ENCODE measurements around the gene ZPLD1. TPM values are rescaled to one million over a fixed set of nuclear protein-coding genes. Genes with fewer than 3 reads are reported as not detected.

The ZPLD1 gene
- polyA plus RNA-seq, 3 donors from 2014 or later = not detected

DNA sequence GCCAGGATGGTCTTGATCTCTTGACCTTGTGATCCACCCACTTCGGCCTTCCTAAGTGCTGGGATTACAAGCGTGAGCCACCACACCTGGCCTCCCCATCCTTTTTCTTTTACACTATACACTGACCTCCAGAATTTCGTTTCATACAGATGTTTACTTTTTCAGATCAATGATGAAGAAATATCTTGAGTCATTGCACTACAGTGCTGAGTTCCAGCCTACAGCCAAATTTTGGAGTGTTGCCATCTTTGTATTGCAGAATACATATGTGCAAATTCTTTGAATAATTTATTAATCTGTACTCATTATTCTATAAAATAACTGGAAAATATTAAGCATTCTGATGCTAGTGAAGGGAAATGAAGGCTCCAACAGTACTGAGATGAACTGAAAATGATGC is 12.5 kb downstream of the ZPLD1 start:
- Mint-ChIP-seq H3K9me3 (peaks cover 0 to 2% (median 0%) of the 10 kb centered on the region in 6 donors), H3K27me3 (ENCODE audit: low read depth in 3 of 3) (peaks cover 0 to 5% (median 3%) of the 10 kb centered on the region in 3 donors), H3K4me1 (no peaks in the 10 kb centered on the region), H3K36me3 (no peaks in the 10 kb centered on the region), H3K27ac (no peak overlapping the region), H3K4me3 (no peak overlapping the region)
- DNase-seq = no peak

DNA sequence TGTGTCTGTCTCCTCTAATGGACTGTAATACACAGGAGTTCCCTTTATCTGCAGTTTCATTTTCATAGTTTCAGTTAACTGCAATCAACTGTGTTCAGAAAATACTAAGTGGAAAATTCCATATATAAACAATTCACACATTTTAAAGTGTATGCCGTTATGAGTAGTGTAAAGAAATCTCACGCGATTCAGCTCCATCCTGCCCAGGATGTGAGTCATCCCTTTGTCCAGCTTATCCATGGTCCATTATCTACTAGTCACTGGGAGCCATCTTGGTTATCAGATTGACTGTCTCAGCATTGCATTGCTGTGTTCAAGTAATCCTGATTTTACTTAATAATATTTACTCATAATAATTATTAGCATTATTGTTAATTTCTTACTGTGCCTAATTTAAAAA is 14.5 kb downstream of the ZPLD1 start:
- DNase-seq = no peak
- Mint-ChIP-seq H3K36me3 (no peaks in the 10 kb centered on the region), H3K27ac (no peak overlapping the region), H3K9me3 (peaks cover 0 to 5% (median 0%) of the 10 kb centered on the region in 6 donors), H3K27me3 (ENCODE audit: low read depth in 3 of 3) (peaks cover 0 to 3% (median 3%) of the 10 kb centered on the region in 3 donors), H3K4me1 (no peaks in the 10 kb centered on the region), H3K4me3 (no peak overlapping the region)

DNA sequence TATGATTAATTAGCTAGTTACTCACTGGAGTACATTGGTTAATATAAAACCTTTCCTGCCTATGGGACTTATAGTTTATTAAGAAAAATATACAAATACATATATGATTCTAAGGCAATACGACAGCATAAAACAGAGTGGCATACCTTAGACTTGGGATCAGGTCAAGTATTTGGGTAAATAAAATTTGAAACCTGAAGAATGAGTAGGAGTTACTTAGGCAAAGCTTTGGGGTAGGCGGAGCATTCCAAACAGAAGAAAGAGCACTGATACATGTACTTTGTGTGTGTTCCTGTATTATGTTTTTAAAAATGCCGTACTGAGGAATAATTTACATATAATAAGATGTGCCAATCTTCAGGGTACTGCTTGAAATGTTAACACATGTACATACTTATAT is 15.1 kb downstream of the ZPLD1 start:
- H3K4me1 Mint-ChIP-seq = no peaks in the 10 kb centered on the region
- H3K27me3 Mint-ChIP-seq (ENCODE audit: low read depth in 3 of 3) = peaks cover 0 to 3% (median 0%) of the 10 kb centered on the region in 3 donors
- peaks cover 0 to 5% (median 0%) of the 10 kb centered on the region in 6 donors for H3K9me3 Mint-ChIP-seq
- no peaks in the 10 kb centered on the region for H3K36me3 Mint-ChIP-seq
- no peak overlapping the region for H3K4me3 Mint-ChIP-seq
- no peak for DNase-seq
- no peak overlapping the region for H3K27ac Mint-ChIP-seq

DNA sequence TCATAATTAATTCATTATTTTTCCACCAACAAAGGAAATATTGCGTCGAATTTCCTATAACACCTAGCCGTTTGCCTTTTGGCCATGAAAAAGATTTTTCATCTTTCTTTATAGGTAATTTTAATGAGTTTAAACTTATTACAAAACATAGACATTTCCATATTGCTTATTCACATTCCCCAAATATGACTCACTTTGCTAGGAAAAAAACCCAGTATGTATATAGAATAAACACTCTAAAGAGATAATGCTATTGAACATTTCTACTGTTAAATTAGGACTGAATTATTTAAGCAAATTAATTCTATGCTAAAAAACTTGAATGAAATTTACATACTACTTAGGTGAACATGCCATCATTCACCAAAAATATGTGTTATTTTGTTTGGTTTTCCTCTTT is 16.2 kb downstream of the ZPLD1 start:
- Mint-ChIP-seq H3K36me3 (no peaks in the 10 kb centered on the region), H3K9me3 (peaks cover 0 to 5% (median 0%) of the 10 kb centered on the region in 6 donors), H3K27ac (no peak overlapping the region), H3K4me3 (no peak overlapping the region), H3K4me1 (no peaks in the 10 kb centered on the region), H3K27me3 (ENCODE audit: low read depth in 3 of 3) (peaks cover 0 to 5% (median 0%) of the 10 kb centered on the region in 3 donors)
- DNase-seq = no peak

DNA sequence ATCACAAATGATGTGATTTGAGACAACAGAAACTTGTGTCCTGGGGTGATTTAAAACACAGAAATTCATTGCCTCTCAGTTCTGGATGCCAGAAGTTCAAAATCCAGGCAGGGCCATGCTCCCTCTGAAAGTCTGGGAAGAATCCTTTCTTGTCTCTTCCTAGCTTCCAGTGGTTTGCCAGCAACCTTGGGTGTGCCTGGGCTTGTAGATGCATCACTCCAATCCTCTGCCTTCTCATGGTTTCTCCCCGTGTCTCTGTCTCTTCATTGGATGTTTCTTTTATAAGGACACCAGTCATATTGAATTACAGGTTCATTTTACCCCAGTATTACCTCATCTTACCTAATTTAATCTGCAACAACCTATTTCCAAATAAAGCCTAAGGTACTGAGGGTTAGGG is 16.7 kb downstream of the ZPLD1 start:
- peaks cover 0 to 5% (median 0%) of the 10 kb centered on the region in 6 donors for H3K9me3 Mint-ChIP-seq
- H3K4me3 Mint-ChIP-seq = no peak overlapping the region
- no peak for DNase-seq
- no peaks in the 10 kb centered on the region for H3K36me3 Mint-ChIP-seq
- no peak overlapping the region for H3K27ac Mint-ChIP-seq
- peaks cover 0 to 5% (median 0%) of the 10 kb centered on the region in 3 donors for H3K27me3 Mint-ChIP-seq (ENCODE audit: low read depth in 3 of 3)
- H3K4me1 Mint-ChIP-seq = no peaks in the 10 kb centered on the region

GRCh38 chr3:102454181-102454580 is 19.4 kb downstream of the ZPLD1 start:
- Mint-ChIP-seq H3K27me3 (ENCODE audit: low read depth in 3 of 3) (peaks cover 0 to 5% (median 0%) of the 10 kb centered on the region in 3 donors), H3K36me3 (no peaks in the 10 kb centered on the region), H3K27ac (no peak overlapping the region), H3K4me1 (no peaks in the 10 kb centered on the region), H3K9me3 (peaks cover 0 to 5% (median 0%) of the 10 kb centered on the region in 6 donors), H3K4me3 (no peak overlapping the region)
- no peak for DNase-seq

DNA sequence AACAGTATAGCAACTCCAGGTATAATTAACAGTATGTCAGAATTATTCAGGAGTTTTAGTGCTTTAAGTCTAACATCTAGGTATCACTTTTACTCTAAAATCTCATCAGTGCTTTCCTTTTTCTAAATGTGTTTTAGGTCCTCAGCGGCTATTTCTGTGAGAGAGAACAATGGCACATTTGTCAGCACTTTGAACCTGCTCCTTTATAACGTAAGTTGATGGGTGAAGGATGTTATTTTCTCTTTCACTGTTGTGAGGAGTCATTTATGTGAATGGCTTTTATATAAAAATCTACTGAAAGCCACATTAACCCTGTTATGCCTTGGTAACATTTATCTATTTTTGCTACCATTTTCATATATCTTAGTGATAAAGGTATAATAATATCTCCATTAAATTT is 22.8 kb downstream of the ZPLD1 start:
- H3K9me3 Mint-ChIP-seq = peaks cover 0 to 3% (median 0%) of the 10 kb centered on the region in 6 donors
- DNase-seq = no peak
- H3K36me3 Mint-ChIP-seq = no peaks in the 10 kb centered on the region
- no peak overlapping the region for H3K4me3 Mint-ChIP-seq
- no peak overlapping the region for H3K27ac Mint-ChIP-seq
- no peaks in the 10 kb centered on the region for H3K4me1 Mint-ChIP-seq
- peaks cover 0 to 2% (median 0%) of the 10 kb centered on the region in 3 donors for H3K27me3 Mint-ChIP-seq (ENCODE audit: low read depth in 3 of 3)

DNA sequence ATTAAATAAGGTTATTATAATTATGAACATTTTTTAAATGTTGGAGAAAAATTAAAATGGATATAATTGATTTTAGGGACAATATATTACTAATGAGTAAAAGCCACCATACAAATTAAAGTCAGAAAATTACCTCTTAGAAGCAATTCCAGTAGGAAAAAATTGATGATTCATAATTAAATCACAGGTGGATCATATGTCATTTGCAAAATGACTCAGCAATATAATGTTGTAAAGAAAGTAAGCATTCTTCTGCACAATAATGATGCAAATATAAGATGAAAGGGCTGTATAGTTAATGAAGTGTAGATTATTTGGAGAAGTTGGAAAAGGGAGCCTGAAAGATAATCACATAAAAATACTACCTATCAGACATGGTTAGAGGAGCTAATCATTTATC is 25.8 kb downstream of the ZPLD1 start:
- peaks cover 0 to 1% (median 0%) of the 10 kb centered on the region in 6 donors for H3K9me3 Mint-ChIP-seq
- DNase-seq = no peak
- H3K36me3 Mint-ChIP-seq = no peaks in the 10 kb centered on the region
- H3K4me3 Mint-ChIP-seq = no peak overlapping the region
- no peak overlapping the region for H3K27ac Mint-ChIP-seq
- H3K4me1 Mint-ChIP-seq = no peaks in the 10 kb centered on the region
- peaks cover 0 to 1% (median under 1%) of the 10 kb centered on the region in 3 donors for H3K27me3 Mint-ChIP-seq (ENCODE audit: low read depth in 3 of 3)

DNA sequence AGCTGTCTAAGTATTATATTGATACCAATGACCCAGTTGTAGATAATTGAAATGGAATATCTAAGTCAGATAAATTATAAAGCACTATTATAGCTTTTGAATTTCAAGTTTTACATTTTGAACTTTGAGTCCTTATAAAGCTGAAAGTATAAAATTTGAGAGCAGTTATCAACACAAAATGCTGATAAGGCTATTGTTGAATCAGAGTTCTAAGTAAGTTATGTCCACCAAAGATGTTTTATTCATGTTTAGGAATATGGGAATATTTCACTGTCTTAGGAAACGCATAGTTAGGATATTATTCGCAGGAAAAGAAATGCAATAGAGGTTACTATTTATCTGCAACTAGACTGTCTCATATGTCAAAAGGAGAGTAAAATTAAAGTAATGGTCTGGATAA is 29.4 kb downstream of the ZPLD1 start:
- no peak overlapping the region for H3K27ac Mint-ChIP-seq

GRCh38 chr3:102466001-102466400 is 31.2 kb downstream of the ZPLD1 start:
- no peak for DNase-seq
- Mint-ChIP-seq H3K4me1 (no peaks in the 10 kb centered on the region), H3K9me3 (peaks cover 0 to 4% (median 0%) of the 10 kb centered on the region in 6 donors), H3K27me3 (ENCODE audit: low read depth in 3 of 3) (peaks cover 0 to 1% (median 0%) of the 10 kb centered on the region in 3 donors), H3K27ac (no peak overlapping the region), H3K36me3 (no peaks in the 10 kb centered on the region), H3K4me3 (no peak overlapping the region)

More for the DNA sequence above, 29.4 kb downstream of the ZPLD1 start:
- no peak for DNase-seq
- no peaks in the 10 kb centered on the region for H3K4me1 Mint-ChIP-seq
- no peak overlapping the region for H3K4me3 Mint-ChIP-seq
- H3K27me3 Mint-ChIP-seq (ENCODE audit: low read depth in 3 of 3) = peaks cover 0 to 1% (median 0%) of the 10 kb centered on the region in 3 donors
- no peaks in the 10 kb centered on the region for H3K36me3 Mint-ChIP-seq
- H3K9me3 Mint-ChIP-seq = peaks cover 0 to 4% (median 0%) of the 10 kb centered on the region in 6 donors

- H3K4me3 Mint-ChIP-seq = no peak overlapping the region
- H3K4me1 Mint-ChIP-seq = no peaks in the 10 kb centered on the region
- no peak overlapping the region for H3K27ac Mint-ChIP-seq
- H3K27me3 Mint-ChIP-seq (ENCODE audit: low read depth in 3 of 3) = peaks cover 0 to 1% (median 0%) of the 10 kb centered on the region in 3 donors
- no peaks in the 10 kb centered on the region for H3K36me3 Mint-ChIP-seq
- DNase-seq = no peak
- H3K9me3 Mint-ChIP-seq = peaks cover 0 to 4% (median 0%) of the 10 kb centered on the region in 6 donors
Observed at GRCh38 chr3:102470066-102470465, 35.3 kb downstream of the ZPLD1 start.

DNA sequence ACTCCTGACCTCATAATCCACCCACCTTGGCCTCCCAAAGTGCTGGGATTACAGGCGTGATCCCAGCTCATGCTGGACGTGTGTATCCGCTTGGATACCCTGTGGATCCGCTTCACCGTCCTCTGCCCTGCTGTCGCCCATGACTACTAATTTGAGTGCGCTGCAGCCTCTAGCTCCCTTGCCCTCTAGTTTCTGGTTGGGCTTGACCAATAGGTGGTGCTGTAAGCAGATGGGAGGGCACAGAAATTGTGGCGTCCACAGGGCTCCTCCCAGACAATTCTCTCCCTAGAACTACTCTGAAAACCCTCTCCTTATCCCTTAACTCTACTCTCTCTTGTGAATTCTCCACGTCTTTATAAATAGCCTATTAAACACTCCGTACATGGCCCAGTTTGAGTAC is 36.2 kb downstream of the ZPLD1 start:
- DNase-seq = no peak
- Mint-ChIP-seq H3K9me3 (peaks cover 0 to 2% (median 0%) of the 10 kb centered on the region in 6 donors), H3K4me1 (no peaks in the 10 kb centered on the region), H3K27ac (no peak overlapping the region), H3K27me3 (ENCODE audit: low read depth in 3 of 3) (peaks cover 0 to 1% (median 0%) of the 10 kb centered on the region in 3 donors), H3K36me3 (no peaks in the 10 kb centered on the region), H3K4me3 (no peak overlapping the region)

GRCh38 chr3:102471491-102471890 is 36.7 kb downstream of the ZPLD1 start:
- Mint-ChIP-seq H3K4me3 (no peak overlapping the region), H3K9me3 (peaks cover 0 to 2% (median under 1%) of the 10 kb centered on the region in 6 donors), H3K4me1 (no peaks in the 10 kb centered on the region), H3K27ac (no peak overlapping the region), H3K27me3 (ENCODE audit: low read depth in 3 of 3) (peaks cover 0 to 1% (median 0%) of the 10 kb centered on the region in 3 donors), H3K36me3 (no peaks in the 10 kb centered on the region)
- DNase-seq = no peak

DNA sequence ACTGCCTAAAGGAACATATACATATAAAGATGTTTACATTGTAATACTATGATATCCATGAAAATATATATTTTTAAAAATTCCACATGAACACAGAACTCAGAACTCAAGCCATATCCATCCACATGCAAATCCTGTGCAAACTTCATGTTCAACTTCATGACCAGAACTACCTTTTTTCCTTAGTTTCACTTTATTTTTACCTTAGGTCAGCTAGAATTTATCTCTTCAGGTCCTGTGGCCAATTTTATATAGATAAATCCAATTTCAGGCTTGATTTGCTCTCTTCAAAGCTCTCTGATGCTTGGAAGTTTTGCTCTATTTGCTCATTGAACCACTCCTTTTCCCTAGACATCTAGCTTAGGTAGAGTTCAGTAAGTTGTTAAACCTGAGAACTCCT is 38.8 kb downstream of the ZPLD1 start:
- H3K27me3 Mint-ChIP-seq (ENCODE audit: low read depth in 3 of 3) = peaks cover 0 to 1% (median 0%) of the 10 kb centered on the region in 3 donors

GRCh38 chr3:102474207-102474606 is 39.4 kb downstream of the ZPLD1 start:
- Mint-ChIP-seq H3K27me3 (ENCODE audit: low read depth in 3 of 3) (peaks cover 0 to 1% (median 0%) of the 10 kb centered on the region in 3 donors), H3K4me3 (no peak overlapping the region), H3K4me1 (no peaks in the 10 kb centered on the region), H3K36me3 (no peaks in the 10 kb centered on the region), H3K9me3 (peaks cover 0 to 3% (median 0%) of the 10 kb centered on the region in 6 donors), H3K27ac (no peak overlapping the region)
- DNase-seq = no peak

More for the DNA sequence above, 38.8 kb downstream of the ZPLD1 start:
- H3K4me1 Mint-ChIP-seq = no peaks in the 10 kb centered on the region
- H3K4me3 Mint-ChIP-seq = no peak overlapping the region
- H3K9me3 Mint-ChIP-seq = peaks cover 0 to 3% (median 0%) of the 10 kb centered on the region in 6 donors
- no peaks in the 10 kb centered on the region for H3K36me3 Mint-ChIP-seq
- DNase-seq = no peak
- no peak overlapping the region for H3K27ac Mint-ChIP-seq

Data from immature natural killer cell (primary cell).